HepG2 (cell line): ENCODE results near the gene JAZF1. TPM values are rescaled to one million over a fixed set of nuclear protein-coding genes. Genes with fewer than 3 reads are reported as not detected.

Experiments
- ATAC-seq: fragments of 200-7000 bp; cut with Tn5 transposase; 3 replicates; pipeline ENCODE4 v1.9.1; 2020; ENCODE audit warnings: mild to moderate bottlenecking, moderate library complexity
- BruUV-seq: library from RNA; stranded (reverse); fragments of 400-500 nt; replicated peaks from 2 replicates; lab custom pipeline; 2021; lab: Mats Ljungman, UMichigan
- CTCF ChIA-PET: fragments of 300-600 bp; formaldehyde crosslinking; extraction: SDS; loops from one replicate; lab custom pipeline; 2021; ENCODE audit warnings: low total read pairs, inconsistent platforms, low intra/inter-chr PET ratio; lab: Yijun Ruan, JAX
- POLR2A ChIA-PET: fragments of 350-600 bp; sonication (Branson Sonifier 250); formaldehyde crosslinking; loops from one replicate; lab custom pipeline; 2020; ENCODE audit warnings: antibody characterized with exemption, inconsistent platforms; lab: Yijun Ruan, JAX
- DNase-seq: peaks from one replicate; pipeline ENCODE4 v3.0.0-alpha.2; 2015; ENCODE audit warnings: low spot score
- FAIRE-seq: peaks from 3 replicates; lab custom pipeline; 2011; peaks lifted over from hg19 to GRCh38; lab: Jason Lieb, UNC
- H2AFZ ChIP-seq: one replicate; pipeline ENCODE4 v1.6.1; 2011; ENCODE audit warnings: low read length, inconsistent platforms
- H3K27ac ChIP-seq: fragments of 300-600 bp; 3 replicates; pipeline ENCODE4 v1.8.0; 2011; ENCODE audit warnings: mixed run types, mild to moderate bottlenecking, mixed read lengths, low read length, inconsistent platforms; ENCODE audit not compliant: insufficient read depth; ENCODE audit errors: extremely low read length
- H3K27me3 ChIP-seq, 2 experiments: fragments of 200-600 bp in 1 of 2; 2 replicates in 1 of 2; 3 replicates in 1 of 2; pipeline versions ENCODE4 v1.6.0 to v1.8.0; 2011; ENCODE audit warnings: low read length in 2 of 2, mild to moderate bottlenecking in 2 of 2, moderate library complexity in 2 of 2, inconsistent platforms in 1 of 2; ENCODE audit not compliant: insufficient read depth in 2 of 2, control insufficient read depth in 1 of 2
- H3K36me3 ChIP-seq, 2 experiments: fragments of 200-600 bp in 1 of 2; replicated peaks in 1 of 2; 2 replicates in 1 of 2; 3 replicates in 1 of 2; pipeline versions ENCODE4 v1.5.1 to v1.8.0; 2011; ENCODE audit warnings: low read length in 2 of 2, inconsistent platforms in 1 of 2; ENCODE audit not compliant: insufficient read depth in 2 of 2, control insufficient read depth in 1 of 2
- H3K4me1 ChIP-seq: 2 replicates; pipeline ENCODE4 v1.5.1; 2012; ENCODE audit warnings: low read length, inconsistent platforms; ENCODE audit not compliant: insufficient read depth
- H3K4me2 ChIP-seq: 2 replicates; pipeline ENCODE4 v1.6.0; 2011; ENCODE audit warnings: low read depth, low read length, inconsistent platforms
- H3K4me3 ChIP-seq, 3 experiments: fragments of 200-600 bp in 1 of 3; sonication (generic), shearing (Covaris generic) in 1 of 3; replicated peaks in 1 of 3; 2 replicates each; pipeline ENCODE4 v1.5.1; 2011 to 2016; ENCODE audit warnings: low read length in 3 of 3, inconsistent platforms in 2 of 3, low read depth in 2 of 3, mild to moderate bottlenecking in 2 of 3, control low read depth in 1 of 3, mixed read lengths in 1 of 3; ENCODE audit not compliant: insufficient read depth in 1 of 3
- H3K79me2 ChIP-seq: one replicate; pipeline ENCODE4 v1.6.1; 2011; ENCODE audit warnings: low read length, inconsistent platforms; ENCODE audit not compliant: insufficient read depth
- H3K9ac ChIP-seq: 2 replicates; pipeline ENCODE4 v1.6.0; 2011; ENCODE audit warnings: mild to moderate bottlenecking, low read depth, low read length, inconsistent platforms; ENCODE audit not compliant: insufficient read depth
- H3K9me3 ChIP-seq: 2 replicates; pipeline ENCODE4 v1.5.1; 2012; ENCODE audit warnings: mild to moderate bottlenecking, low read length
- H4K20me1 ChIP-seq: 2 replicates; pipeline ENCODE4 v1.6.0; 2011; ENCODE audit warnings: inconsistent platforms, mild to moderate bottlenecking, low read length, moderate library complexity; ENCODE audit not compliant: insufficient read depth
- GATAD1 ChIP-seq: IDR thresholded peaks from 2 replicates; pipeline ENCODE4 v1.6.1; 2016; ENCODE audit warnings: missing genetic modification reagents, missing compliant biosample characterization
- HCFC1 ChIP-seq: fragments of 150-350 bp; IDR thresholded peaks from 2 replicates; pipeline ENCODE4 v1.6.1; 2014; ENCODE audit warnings: low read depth, low read length
- HNRNPK ChIP-seq: fragments of 200-400 bp; formaldehyde crosslinking; IDR thresholded peaks from 2 replicates; pipeline ENCODE4 v1.6.1; 2018; ENCODE audit warnings: low read length, low read depth, moderate library complexity, mild to moderate bottlenecking; ENCODE audit not compliant: poor library complexity, severe bottlenecking
- NFIB ChIP-seq: sonication (generic); formaldehyde crosslinking; IDR thresholded peaks from 2 replicates; pipeline ENCODE4 v1.9.0; 2021; ENCODE audit warnings: missing genetic modification reagents, mild to moderate bottlenecking, borderline replicate concordance
- POLR2A ChIP-seq, 2 experiments: IDR thresholded peaks; 2 replicates each; pipeline ENCODE4 v1.6.1; 2011; ENCODE audit warnings: low read depth in 2 of 2, low read length in 2 of 2, mild to moderate bottlenecking in 1 of 2, moderate library complexity in 1 of 2; ENCODE audit not compliant: insufficient read depth in 1 of 2
- PRPF4 ChIP-seq: fragments of 200-400 bp; formaldehyde crosslinking; IDR thresholded peaks from 2 replicates; pipeline ENCODE4 v1.6.1; 2016; ENCODE audit warnings: low read length, low read depth; ENCODE audit not compliant: poor library complexity, severe bottlenecking
- REXO4 ChIP-seq: sonication (generic); formaldehyde crosslinking; IDR thresholded peaks from 2 replicates; pipeline ENCODE4 v1.8.0; 2022; ENCODE audit warnings: missing genetic modification reagents, mild to moderate bottlenecking, borderline replicate concordance
- ZNF674 ChIP-seq: sonication (generic); formaldehyde crosslinking; IDR thresholded peaks from 2 replicates; pipeline ENCODE4 v1.5.0; 2020; ENCODE audit warnings: low read depth, mild to moderate bottlenecking, missing genetic modification reagents
- ZNF713 ChIP-seq: sonication (generic); formaldehyde crosslinking; IDR thresholded peaks from 2 replicates; pipeline ENCODE4 v1.4.0; 2020; ENCODE audit warnings: mild to moderate bottlenecking, missing genetic modification reagents
- WGBS: methylation state at CpG from one replicate; pipeline ENCODE4 v1.1.6; 2017; ENCODE audit warnings: low lambda C conversion rate; 5-methylcytosine and 5-hydroxymethylcytosine counted together
- in situ Hi-C: cut with HindIII; loops from 2 replicates; pipeline ENCODE4 v1.10.0; 2017; ENCODE audit warnings: low pct_unique_long_range_greater_than_20kb; ENCODE audit not compliant: extremely low pct_ligation_motif_present
- intact Hi-C: fragments of 100-400 bp; cut with micrococcal nuclease; formaldehyde crosslinking; loops from one replicate; pipeline ENCODE4 v1.10.0; 2022; ENCODE audit not compliant: unreplicated experiment
- polyA plus RNA-seq, 8 experiments: library from polyadenylated mRNA; depleted of rRNA in 3 of 8; stranded (reverse) in 7 of 8; unstranded in 1 of 8; fragments of >200 nt; fragmentation: Illumina TruSeq in 4 of 8; extraction: Trizol in 4 of 8; gene quantifications; 2 replicates each; pipeline versions ENCODE4 v1.2.1 to v1.2.3, GENCODE V29; 2011 to 2016; ENCODE audit warnings: low read depth in 4 of 8, missing spikeins in 1 of 8, mixed read lengths in 1 of 8; ENCODE audit not compliant: insufficient read depth in 1 of 8
- total RNA-seq, 5 experiments: library from RNA; depleted of rRNA; stranded (reverse); fragments of >200 nt; fragmentation: Illumina TruSeq; extraction: Trizol; gene quantifications; 2 replicates each; pipeline ENCODE4 v1.2.3, GENCODE V29; 2016; ENCODE audit warnings: low read depth in 1 of 5
- TF ChIP-seq, protein P1 (sequence below): sonication (generic); formaldehyde crosslinking; IDR thresholded peaks from 2 replicates; pipeline ENCODE4 v1.5.1; 2020; ENCODE audit warnings: missing genetic modification reagents, mild to moderate bottlenecking, borderline replicate concordance
- TF ChIP-seq, protein P2 (sequence below): sonication (generic); formaldehyde crosslinking; IDR thresholded peaks from 2 replicates; pipeline ENCODE4 v1.4.0; 2020; ENCODE audit warnings: missing genetic modification reagents
- TF ChIP-seq, protein P3 (sequence below): sonication (generic); formaldehyde crosslinking; IDR thresholded peaks from 2 replicates; pipeline ENCODE4 v1.4.0; 2020; ENCODE audit warnings: missing genetic modification reagents
- TF ChIP-seq, protein P4 (sequence below): IDR thresholded peaks from 2 replicates; pipeline ENCODE4 v1.6.1; 2016
- TF ChIP-seq, protein P5 (sequence below): fragments of 450-650 bp; IDR thresholded peaks from 2 replicates; pipeline ENCODE4 v1.6.1; 2017; ENCODE audit warnings: mild to moderate bottlenecking

JAZF1 gene
- total and polyA plus RNA-seq, 2 of the 13 experiments (the other 11 are each of a cell fraction or from before 2014, with no cell fraction given): not detected

DNA sequence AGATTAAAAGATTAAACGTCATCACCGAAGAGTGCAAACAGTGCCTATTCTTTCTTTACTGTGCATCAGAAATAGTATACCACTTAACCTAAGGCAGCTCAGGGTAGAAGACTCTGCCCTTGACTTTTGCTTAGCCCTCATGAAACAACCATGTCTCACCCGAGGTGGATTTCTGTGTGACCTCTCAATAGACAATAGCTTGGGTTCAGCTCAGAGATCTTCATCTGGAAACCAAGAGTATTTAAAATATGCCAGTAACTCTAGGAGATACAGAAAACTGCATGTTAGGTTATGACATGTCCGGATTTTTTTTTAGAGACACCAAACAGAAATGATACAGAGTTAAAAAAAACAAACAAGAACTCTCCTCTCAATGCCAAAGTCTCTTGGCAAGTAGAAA lies 75.8 kb downstream of the JAZF1 start (continued):
- TF ChIP-seq, protein P1, sequence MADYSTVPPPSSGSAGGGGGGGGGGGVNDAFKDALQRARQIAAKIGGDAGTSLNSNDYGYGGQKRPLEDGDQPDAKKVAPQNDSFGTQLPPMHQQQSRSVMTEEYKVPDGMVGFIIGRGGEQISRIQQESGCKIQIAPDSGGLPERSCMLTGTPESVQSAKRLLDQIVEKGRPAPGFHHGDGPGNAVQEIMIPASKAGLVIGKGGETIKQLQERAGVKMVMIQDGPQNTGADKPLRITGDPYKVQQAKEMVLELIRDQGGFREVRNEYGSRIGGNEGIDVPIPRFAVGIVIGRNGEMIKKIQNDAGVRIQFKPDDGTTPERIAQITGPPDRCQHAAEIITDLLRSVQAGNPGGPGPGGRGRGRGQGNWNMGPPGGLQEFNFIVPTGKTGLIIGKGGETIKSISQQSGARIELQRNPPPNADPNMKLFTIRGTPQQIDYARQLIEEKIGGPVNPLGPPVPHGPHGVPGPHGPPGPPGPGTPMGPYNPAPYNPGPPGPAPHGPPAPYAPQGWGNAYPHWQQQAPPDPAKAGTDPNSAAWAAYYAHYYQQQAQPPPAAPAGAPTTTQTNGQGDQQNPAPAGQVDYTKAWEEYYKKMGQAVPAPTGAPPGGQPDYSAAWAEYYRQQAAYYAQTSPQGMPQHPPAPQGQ (CRISPR knock-in tag): no peak

DNA sequence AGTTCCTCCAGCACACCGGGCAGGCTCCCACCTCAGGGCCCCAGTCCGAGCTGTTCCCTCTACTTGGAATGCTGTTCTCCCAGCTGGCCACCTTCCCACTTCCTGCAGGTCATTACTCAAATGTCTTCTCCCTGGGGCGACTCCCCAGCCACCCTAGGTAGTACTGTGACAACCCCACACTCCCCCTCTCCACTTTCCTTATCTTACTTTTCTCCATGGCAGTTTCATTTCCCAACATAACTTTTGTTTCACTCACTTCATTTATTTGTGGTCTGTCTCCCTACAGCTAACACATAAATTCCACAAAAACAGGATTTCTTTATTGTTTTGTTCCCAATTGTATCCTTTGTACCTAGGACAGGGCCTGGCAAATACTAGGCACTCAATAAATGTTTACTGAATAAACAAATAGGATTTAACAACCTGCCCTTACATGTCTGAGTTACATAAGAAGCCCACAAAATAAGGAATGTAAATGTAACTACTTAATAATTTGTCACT lies 76.5 kb downstream of the JAZF1 start:
- ATAC-seq: no peak
- intact Hi-C loops (no loop called here), in situ Hi-C loops (no loop called here)
- Histone ChIP-seq H3K9ac (no peak overlapping the region), H4K20me1 (no peaks in the 10 kb centered on the region), H2AFZ (no peak overlapping the region), H3K4me1 (peaks cover 6% of the 10 kb centered on the region; the same call in 1 of the 2 replicates), H3K9me3 (no peaks in the 10 kb centered on the region), H3K4me2 (no peak overlapping the region), H3K4me3 (no peak overlapping the region), H3K27ac (no peak overlapping the region), H3K27me3 (peaks cover 0 to 1% of the 10 kb centered on the region in 2 experiments; a peak in 1 of 5 replicates), H3K36me3 (no peaks in the 10 kb centered on the region), H3K79me2 (no peaks in the 10 kb centered on the region)
- WGBS: 17% methylated on average over 3 of the region's 3 CpGs
- BruUV-seq: no TSS peak
- DNase-seq: no peak
- POLR2A ChIA-PET: no interaction called here
- CTCF ChIA-PET: no interaction called here
- no peak for FAIRE-seq
- TF ChIP-seq PRPF4: no peak
- no peak for TF ChIP-seq REXO4
- TF ChIP-seq POLR2A (IDR thresholded peaks at IDR 0.05; ENCODE audit: insufficient read depth in 1 of 2, low read depth in 2 of 2, low read length in 2 of 2): no peak
- TF ChIP-seq HCFC1: no peak
- TF ChIP-seq, protein P2, sequence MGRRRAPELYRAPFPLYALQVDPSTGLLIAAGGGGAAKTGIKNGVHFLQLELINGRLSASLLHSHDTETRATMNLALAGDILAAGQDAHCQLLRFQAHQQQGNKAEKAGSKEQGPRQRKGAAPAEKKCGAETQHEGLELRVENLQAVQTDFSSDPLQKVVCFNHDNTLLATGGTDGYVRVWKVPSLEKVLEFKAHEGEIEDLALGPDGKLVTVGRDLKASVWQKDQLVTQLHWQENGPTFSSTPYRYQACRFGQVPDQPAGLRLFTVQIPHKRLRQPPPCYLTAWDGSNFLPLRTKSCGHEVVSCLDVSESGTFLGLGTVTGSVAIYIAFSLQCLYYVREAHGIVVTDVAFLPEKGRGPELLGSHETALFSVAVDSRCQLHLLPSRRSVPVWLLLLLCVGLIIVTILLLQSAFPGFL: no peak
- TF ChIP-seq, protein P3, sequence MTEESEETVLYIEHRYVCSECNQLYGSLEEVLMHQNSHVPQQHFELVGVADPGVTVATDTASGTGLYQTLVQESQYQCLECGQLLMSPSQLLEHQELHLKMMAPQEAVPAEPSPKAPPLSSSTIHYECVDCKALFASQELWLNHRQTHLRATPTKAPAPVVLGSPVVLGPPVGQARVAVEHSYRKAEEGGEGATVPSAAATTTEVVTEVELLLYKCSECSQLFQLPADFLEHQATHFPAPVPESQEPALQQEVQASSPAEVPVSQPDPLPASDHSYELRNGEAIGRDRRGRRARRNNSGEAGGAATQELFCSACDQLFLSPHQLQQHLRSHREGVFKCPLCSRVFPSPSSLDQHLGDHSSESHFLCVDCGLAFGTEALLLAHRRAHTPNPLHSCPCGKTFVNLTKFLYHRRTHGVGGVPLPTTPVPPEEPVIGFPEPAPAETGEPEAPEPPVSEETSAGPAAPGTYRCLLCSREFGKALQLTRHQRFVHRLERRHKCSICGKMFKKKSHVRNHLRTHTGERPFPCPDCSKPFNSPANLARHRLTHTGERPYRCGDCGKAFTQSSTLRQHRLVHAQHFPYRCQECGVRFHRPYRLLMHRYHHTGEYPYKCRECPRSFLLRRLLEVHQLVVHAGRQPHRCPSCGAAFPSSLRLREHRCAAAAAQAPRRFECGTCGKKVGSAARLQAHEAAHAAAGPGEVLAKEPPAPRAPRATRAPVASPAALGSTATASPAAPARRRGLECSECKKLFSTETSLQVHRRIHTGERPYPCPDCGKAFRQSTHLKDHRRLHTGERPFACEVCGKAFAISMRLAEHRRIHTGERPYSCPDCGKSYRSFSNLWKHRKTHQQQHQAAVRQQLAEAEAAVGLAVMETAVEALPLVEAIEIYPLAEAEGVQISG: no peak
- TF ChIP-seq, protein P4, sequence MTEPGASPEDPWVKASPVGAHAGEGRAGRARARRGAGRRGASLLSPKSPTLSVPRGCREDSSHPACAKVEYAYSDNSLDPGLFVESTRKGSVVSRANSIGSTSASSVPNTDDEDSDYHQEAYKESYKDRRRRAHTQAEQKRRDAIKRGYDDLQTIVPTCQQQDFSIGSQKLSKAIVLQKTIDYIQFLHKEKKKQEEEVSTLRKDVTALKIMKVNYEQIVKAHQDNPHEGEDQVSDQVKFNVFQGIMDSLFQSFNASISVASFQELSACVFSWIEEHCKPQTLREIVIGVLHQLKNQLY (CRISPR knock-in tag): no peak
- TF ChIP-seq ZNF713 (CRISPR knock-in tag): no peak
- TF ChIP-seq GATAD1: no peak
- TF ChIP-seq NFIB (CRISPR knock-in tag): no peak
- TF ChIP-seq, protein P5, sequence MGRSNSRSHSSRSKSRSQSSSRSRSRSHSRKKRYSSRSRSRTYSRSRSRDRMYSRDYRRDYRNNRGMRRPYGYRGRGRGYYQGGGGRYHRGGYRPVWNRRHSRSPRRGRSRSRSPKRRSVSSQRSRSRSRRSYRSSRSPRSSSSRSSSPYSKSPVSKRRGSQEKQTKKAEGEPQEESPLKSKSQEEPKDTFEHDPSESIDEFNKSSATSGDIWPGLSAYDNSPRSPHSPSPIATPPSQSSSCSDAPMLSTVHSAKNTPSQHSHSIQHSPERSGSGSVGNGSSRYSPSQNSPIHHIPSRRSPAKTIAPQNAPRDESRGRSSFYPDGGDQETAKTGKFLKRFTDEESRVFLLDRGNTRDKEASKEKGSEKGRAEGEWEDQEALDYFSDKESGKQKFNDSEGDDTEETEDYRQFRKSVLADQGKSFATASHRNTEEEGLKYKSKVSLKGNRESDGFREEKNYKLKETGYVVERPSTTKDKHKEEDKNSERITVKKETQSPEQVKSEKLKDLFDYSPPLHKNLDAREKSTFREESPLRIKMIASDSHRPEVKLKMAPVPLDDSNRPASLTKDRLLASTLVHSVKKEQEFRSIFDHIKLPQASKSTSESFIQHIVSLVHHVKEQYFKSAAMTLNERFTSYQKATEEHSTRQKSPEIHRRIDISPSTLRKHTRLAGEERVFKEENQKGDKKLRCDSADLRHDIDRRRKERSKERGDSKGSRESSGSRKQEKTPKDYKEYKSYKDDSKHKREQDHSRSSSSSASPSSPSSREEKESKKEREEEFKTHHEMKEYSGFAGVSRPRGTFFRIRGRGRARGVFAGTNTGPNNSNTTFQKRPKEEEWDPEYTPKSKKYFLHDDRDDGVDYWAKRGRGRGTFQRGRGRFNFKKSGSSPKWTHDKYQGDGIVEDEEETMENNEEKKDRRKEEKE: no peak
- no peak for TF ChIP-seq ZNF674 (CRISPR knock-in tag)
- TF ChIP-seq HNRNPK: no peak
